NOMO-1 (cell line): ENCODE measurements around the gene MKRN3.

Experiments
- DNase-seq, 2 experiments: peaks; one replicate each; lab custom pipeline; 2025; ENCODE audit not compliant: unreplicated experiment in 2 of 2; lab: John Stamatoyannopoulos, UW

Gene MKRN3

GRCh38 chr15:23565395-23566070 is at the start of gene MKRN3:
TSS of gene MKRN3 (plus strand) at chr15:23565674. CDS start at chr15:23565783, 109 bp downstream.
- DNase-seq = no peak

GRCh38 chr15:23516866-23517265 is 48.6 kb upstream of the MKRN3 start:
- no peak for DNase-seq

DNA sequence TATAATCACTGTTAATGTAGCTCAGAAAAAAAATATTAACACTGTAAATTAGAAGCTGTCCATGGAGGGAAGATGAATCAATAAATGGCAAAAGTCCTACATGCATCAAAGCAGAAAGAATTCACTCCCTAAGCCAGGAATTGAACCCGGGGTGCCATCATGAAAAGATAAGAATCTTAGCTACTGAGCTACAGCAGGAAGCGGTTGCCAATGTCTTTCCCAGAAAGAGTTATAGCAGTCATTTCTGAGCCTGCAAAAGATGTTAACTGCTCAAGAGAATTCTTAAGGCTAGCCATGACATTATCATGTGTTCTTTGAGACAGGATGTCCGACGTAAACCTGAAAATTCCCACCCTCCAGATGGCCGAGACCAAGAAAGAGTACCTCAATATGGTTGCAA is 47.4 kb upstream of the MKRN3 start:
- DNase-seq = no peak

DNA sequence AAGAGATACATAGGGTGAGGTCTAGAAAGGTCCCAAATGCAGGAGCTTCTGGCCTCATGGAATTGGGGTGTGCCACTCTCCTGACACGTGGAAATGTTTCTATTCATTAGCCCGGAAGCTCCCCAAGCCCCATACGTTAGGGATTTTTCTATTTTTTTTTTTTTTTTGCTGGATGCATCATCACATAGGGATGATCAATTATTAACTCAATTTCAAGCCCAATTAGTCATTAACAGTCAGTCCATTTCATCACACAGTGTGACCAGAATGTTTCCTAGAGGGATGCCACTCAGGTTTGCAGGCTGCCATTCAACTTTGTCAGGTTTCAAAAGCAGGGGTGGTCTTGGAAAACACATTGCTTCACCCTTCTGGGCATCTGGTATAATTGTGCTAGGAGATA is 40.7 kb upstream of the MKRN3 start:
- no peak for DNase-seq

DNA sequence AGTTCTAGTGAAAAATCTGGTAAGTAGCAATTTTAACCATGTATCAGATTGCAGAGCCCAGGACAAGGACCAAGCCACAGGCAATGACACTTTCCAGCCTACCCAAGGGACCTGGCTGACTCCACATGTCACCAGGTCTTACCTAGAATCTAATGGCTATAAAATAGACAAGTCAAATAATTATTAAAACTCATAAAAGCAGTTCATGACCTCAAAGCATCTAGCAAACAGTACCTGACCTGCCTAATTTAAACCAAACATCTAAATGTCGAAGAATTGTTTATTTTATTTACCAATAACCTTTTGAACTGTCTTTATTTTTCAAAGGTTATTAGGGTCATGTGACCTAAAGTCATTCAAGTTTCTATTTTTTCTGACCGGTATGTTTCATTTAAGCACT is 35.6 kb upstream of the MKRN3 start:
- no peak for DNase-seq

DNA sequence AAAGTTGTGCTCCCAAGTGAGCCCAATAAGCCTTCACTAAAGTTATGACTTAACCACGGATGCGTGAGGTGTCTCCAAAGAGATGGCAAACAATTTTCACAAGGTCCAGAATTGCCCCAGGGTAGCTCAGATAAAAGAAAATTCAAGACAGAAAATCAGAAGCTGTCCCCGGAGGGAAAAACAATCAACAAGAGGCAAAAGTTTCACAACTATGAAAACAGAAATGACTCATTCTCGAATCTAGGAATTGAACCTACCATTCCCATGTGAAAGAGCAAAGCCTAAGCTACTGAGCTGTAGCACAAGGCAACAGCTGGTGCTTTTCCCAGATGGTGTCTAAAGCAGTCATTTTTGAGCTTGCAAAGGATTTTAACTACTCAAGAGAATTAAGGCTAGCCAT is 33.5 kb upstream of the MKRN3 start:
- DNase-seq = no peak

DNA sequence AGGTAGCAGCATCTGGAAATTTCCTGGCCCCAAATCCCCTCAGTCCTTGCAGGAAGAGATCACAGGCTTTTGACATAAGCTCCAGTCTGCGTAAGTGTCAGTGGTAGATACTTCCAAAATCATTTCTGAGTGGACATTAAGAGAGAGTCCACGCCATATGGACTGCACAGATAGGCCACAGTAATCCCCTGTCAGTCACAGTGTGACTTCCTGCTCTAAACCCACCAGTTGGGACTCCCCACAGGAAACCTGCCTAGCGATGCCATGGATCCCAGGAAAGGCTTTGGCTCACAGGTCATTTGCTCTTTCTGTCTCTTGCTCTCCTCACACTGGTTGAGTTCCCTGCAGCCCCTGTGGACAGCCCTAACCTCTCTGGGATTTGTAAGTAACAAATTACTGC is 28.8 kb upstream of the MKRN3 start:
- no peak for DNase-seq

DNA sequence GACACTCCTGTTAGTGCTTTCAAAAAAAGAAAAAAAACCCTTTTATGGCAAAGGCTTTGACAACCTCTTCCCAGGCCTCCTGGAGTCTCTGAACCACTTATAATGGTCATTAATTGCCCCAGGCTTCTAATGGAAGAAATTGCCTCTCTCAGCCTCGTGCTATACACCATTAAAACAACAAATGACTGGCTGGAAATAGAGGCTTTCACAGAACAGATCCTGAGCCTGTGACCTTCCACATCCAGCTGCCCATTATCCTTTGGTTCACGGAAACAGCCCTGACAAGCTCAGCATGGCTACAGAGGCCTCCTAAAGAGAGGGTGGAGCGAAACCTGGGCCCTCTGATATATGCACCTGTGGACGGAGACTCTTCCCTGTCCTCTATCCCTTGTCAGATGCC is 26.8 kb upstream of the MKRN3 start:
- DNase-seq = no peak

- DNase-seq = no peak
Measured at GRCh38 chr15:23539892-23540291, 25.6 kb upstream of the MKRN3 start.

- no peak for DNase-seq
Measured at GRCh38 chr15:23546158-23546557, 19.3 kb upstream of the MKRN3 start.

DNA sequence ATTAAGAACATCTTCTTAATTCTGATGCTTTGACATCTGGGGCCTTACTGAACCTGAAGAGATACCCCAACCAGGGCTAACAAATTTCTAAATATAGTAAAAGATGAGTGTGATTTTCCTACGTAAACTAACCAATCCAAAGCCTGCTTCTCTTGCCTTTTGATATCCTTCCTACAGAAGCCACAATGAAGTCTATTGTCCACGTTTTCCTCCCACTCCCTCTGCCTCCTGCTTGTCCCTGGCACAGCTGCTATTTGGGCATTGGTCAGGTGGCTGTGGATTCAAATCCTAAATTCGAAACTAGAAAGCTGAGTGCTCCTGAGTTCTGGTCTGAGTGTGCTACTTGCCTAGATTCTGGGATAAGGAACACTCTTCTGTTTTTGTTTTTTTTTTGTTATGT is 17.4 kb upstream of the MKRN3 start:
- no peak for DNase-seq

DNA sequence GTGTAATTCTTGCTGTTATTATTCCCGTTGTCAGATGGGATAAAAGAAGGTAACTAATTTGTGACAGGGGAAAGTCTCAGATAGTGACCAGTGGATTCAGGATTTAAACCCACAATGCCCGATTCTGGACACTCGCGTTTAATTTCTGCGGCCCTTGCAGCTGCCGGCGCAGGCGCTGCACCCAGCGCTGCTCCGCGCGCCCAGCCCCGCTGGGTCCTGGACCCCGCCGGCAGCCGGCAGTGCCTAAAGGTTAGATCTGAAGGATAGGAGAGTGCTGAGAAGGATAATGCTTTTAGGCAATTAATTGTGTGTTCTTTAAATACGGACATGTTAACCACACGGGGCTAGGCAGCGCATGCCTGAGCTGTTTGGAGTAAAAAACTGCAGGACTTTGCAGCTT is 3.6 kb upstream of the MKRN3 start:
- DNase-seq = no peak

- DNase-seq = no peak
Measured at GRCh38 chr15:23564821-23565394, 566 bp upstream of the MKRN3 start.

DNA sequence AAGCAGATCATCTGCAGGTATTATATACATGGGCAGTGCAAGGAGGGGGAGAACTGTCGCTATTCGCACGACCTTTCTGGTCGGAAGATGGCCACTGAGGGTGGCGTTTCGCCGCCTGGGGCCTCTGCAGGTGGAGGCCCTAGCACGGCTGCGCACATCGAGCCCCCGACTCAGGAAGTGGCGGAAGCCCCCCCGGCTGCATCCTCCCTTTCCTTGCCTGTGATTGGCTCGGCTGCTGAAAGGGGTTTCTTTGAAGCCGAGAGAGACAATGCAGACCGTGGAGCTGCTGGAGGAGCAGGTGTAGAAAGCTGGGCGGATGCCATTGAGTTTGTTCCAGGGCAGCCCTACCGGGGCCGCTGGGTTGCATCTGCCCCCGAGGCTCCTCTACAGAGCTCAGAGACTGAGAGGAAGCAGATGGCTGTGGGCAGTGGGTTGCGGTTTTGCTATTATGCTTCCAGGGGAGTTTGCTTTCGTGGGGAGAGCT is 639 bp downstream of the MKRN3 start:
- no peak for DNase-seq

- DNase-seq = no peak
Measured at GRCh38 chr15:23566651-23567050, 1.2 kb downstream of the MKRN3 start.

DNA sequence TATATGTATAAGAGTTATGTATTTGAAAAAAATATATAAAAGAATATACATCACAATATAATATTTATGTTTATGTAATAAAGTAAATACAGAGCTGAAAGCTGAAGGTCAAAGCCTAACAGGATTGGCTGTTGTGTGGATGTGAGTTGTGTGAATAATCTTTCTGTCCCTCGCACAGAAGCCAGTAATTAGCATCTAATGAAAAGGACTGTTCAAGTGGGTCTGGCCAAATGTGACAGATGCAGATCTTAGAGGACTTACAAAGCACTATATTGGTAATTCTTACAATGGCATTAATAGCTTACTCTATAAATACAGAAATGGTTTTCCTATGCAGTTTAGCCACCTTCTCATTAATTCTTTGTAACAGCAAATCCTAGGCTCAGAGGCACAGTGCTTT is 2.4 kb downstream of the MKRN3 start:
- no peak for DNase-seq

- DNase-seq = no peak
Measured at GRCh38 chr15:23569151-23569925, 3.9 kb downstream of the MKRN3 start.

DNA sequence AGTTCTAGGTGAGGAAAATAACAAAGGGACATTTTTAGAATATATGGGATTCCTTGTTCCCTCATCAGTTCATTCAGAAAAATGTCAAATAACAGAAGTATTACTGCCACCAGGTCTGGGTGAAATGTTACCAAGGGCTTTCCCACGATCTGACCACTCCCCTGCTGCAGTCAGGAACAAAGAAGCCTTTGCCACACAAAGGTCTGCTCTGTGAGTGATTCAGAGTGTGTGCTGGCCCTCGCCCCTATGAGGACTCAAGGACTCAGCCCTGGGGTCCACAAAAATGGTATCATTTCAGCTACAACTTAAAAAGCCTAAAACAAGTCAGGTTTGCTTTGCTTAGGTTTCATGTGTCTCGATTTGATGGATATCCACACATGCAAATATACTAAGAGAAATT is 5.0 kb downstream of the MKRN3 start:
- DNase-seq = no peak

DNA sequence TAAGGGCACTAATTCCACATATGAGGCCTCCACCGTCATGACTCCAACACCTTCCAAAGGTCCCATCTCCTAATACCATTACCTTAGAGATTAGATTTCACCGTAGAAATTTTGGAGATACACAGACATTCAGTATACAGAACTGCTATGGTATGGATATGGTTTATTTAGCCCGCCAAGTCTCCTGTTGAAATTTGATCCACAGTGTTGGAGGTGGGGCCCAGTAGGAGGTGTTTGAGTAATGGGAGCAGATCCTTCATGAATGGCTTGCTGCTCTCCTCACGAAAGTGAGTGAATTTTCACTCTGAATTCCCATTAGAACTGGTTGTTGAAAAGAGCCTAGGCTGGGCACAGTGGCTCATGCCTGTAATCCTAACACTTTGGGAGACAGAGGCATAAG is 7.4 kb downstream of the MKRN3 start:
- no peak for DNase-seq

DNA sequence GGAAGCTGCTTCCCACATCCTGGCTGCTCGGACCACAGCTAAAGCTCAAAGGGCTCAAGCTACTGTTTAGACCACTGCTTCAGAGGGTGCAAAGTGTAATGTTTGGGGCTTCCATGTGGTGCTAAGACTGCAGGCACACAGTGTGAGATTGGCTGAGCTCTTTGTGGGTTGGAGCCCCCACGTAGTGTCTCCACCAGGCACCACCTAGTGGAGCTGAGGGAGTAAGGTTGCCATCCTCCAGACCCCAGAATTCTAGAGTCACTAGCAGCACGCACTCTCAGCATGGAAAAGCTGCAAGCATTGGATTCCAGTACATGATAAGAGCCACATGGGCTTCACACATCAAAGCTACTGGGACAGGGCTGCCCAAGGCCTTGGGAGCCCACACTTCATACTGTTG is 9.3 kb downstream of the MKRN3 start:
- no peak for DNase-seq

DNA sequence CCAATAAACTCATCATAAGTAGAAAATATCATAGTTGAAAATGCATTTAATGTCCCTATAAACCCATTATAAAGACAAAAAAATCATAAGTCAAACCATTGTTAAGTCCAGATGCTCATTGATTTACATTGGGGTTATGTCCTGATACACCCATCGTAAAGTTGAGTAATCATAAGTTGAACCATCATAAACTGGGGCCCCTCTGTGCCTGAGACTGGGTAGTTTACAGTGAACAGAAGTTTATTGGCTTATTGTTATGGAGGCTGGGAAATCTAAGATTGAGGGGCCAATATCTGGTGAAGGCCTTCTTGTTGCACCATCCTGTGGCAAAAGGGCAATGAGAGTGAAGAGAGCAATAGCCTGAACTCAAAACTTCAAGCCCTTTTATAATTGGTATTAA is 10.6 kb downstream of the MKRN3 start:
- no peak for DNase-seq

DNA sequence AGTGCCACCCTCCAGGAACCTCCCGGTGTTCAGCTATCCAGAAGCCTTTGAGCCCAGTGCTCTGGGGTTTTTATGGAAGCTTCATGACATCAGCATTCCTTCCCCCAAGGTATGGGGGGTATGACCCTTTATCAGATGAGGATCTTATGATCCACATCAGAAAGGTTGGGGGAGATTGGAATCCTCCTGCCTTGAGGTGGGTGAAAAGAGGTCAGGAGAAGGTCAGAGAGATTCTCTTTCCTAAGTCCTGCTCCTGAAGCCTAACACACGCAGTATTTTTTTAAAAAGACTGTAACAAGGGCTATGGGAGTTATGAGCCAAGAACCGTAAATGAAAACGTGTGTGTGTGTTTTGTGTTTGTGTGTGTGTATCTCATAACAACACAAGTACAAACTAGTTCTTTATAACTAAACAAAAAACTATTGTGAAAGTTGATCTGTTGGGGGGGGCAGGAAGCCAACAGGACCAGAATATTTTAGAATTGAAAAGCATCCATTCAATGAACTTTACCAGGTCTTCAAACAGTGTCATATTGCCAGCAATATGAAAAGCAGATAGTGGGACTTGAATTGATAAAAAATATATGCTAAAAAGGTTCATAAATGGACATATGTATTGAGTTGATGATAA is 13.2 kb downstream of the MKRN3 start:
- DNase-seq = no peak
